ENCODE results near the gene TRPM3.

Gene TRPM3

DNA sequence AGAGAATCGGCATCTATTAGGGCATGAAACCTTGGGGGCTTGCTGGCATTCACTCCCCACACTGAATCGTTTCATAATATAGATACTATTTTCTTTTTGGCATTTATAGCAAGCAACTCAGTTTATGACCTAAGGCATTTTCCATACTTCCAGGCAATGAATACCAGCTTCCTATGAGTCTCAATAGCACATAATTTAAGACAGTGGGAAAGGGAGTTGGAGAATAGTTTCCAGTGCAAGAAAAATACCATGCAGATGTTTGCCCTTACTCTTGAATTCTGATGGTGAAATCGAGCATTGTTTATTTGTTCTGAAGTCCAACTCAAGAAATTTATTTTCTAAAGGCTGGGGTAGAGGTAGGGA, 531.1 kb downstream of the TRPM3 start (continued):
- TF ChIP-seq, protein P1, sequence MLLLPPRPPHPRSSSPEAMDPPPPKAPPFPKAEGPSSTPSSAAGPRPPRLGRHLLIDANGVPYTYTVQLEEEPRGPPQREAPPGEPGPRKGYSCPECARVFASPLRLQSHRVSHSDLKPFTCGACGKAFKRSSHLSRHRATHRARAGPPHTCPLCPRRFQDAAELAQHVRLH (tag by site-specific recombination; IDR thresholded peaks at IDR 0.05), result no peak
- TF ChIP-seq, protein P2, sequence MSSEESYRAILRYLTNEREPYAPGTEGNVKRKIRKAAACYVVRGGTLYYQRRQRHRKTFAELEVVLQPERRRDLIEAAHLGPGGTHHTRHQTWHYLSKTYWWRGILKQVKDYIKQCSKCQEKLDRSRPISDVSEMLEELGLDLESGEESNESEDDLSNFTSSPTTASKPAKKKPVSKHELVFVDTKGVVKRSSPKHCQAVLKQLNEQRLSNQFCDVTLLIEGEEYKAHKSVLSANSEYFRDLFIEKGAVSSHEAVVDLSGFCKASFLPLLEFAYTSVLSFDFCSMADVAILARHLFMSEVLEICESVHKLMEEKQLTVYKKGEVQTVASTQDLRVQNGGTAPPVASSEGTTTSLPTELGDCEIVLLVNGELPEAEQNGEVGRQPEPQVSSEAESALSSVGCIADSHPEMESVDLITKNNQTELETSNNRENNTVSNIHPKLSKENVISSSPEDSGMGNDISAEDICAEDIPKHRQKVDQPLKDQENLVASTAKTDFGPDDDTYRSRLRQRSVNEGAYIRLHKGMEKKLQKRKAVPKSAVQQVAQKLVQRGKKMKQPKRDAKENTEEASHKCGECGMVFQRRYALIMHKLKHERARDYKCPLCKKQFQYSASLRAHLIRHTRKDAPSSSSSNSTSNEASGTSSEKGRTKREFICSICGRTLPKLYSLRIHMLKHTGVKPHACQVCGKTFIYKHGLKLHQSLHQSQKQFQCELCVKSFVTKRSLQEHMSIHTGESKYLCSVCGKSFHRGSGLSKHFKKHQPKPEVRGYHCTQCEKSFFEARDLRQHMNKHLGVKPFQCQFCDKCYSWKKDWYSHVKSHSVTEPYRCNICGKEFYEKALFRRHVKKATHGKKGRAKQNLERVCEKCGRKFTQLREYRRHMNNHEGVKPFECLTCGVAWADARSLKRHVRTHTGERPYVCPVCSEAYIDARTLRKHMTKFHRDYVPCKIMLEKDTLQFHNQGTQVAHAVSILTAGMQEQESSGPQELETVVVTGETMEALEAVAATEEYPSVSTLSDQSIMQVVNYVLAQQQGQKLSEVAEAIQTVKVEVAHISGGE (tag by site-specific recombination; conservative IDR thresholded peaks at IDR 0.05; ENCODE audit: low read depth), result no peak

DNA sequence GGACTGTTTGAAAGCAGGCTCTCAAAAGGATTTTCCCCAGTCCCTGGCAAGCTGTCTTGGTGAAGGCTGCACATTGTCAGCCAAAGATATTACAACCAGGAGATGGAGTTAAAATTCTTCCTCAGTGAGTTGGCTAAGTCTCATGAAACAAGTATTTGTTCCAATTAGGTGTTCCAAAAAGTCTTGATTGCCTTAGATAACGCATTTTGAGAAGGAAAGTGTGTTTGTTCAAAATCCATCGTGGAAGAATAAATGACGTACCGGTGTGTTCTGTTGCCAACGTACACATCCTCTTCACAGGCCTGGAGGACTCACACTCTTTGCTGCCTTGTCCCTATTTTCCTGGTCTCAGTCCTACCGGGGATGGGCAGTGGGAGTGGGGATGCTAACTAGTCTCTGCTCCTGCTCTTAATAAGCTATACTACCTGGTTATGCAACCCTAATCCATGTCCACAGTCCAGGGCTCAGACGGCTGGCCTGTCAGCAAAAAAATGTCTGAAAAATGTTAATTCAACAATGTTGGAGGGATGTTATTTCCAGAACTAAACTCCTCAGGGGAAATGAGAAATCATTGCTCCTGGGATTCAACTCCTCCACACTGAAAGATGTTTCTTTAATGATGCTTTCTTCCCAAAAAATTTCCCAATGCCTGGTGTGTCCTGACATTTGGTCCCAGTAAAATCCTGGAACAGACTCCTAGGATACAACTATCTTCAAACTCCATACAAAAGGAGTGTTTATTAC, 531.7 kb downstream of the TRPM3 start:
- Histone ChIP-seq H3K9me3 (ENCODE audit: control insufficient read depth, insufficient read depth, low read depth, low read length) (no peaks in the 10 kb centered on the region), H3K4me1 (ENCODE audit: control insufficient read depth, insufficient read depth, low read length) (no peaks in the 10 kb centered on the region), H3K4me3 (ENCODE audit: low read depth, low read length) (no peak overlapping the region), H3K36me3 (ENCODE audit: control insufficient read depth in 2 of 2, insufficient read depth in 1 of 2, low read length in 2 of 2) (no peaks in the 10 kb centered on the region), H3K27ac (ENCODE audit: extremely low read depth, low read depth, low read length) (no peak overlapping the region)
- TF ChIP-seq ZNF792 (tag by site-specific recombination; IDR thresholded peaks at IDR 0.05) (no peak), ZNF354C (tag by site-specific recombination; IDR thresholded peaks at IDR 0.05; ENCODE audit: borderline replicate concordance, low read depth) (no peak), ZNF658 (tag by site-specific recombination; IDR thresholded peaks at IDR 0.05) (no peak), ZNF155 (tag by site-specific recombination; IDR thresholded peaks at IDR 0.05) (no peak), SALL2 (tag by site-specific recombination; IDR thresholded peaks at IDR 0.05; ENCODE audit: borderline replicate concordance) (no peak), ZNF2 (tag by site-specific recombination; IDR thresholded peaks at IDR 0.05) (no peak), ZNF701 (tag by site-specific recombination; IDR thresholded peaks at IDR 0.05) (no peak), ZNF274 (IDR thresholded peaks at IDR 0.05; ENCODE audit: low read length) (no peak), ZNF274 (tag by site-specific recombination; IDR thresholded peaks at IDR 0.05; ENCODE audit: borderline replicate concordance) (no peak), GLIS1 (tag by site-specific recombination; IDR thresholded peaks at IDR 0.05) (no peak)
- TF ChIP-seq, protein P3, sequence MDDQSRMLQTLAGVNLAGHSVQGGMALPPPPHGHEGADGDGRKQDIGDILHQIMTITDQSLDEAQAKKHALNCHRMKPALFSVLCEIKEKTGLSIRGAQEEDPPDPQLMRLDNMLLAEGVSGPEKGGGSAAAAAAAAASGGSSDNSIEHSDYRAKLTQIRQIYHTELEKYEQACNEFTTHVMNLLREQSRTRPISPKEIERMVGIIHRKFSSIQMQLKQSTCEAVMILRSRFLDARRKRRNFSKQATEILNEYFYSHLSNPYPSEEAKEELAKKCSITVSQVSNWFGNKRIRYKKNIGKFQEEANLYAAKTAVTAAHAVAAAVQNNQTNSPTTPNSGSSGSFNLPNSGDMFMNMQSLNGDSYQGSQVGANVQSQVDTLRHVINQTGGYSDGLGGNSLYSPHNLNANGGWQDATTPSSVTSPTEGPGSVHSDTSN (CRISPR knock-in tag; IDR thresholded peaks at IDR 0.05), result no peak
- TF ChIP-seq, protein P4, sequence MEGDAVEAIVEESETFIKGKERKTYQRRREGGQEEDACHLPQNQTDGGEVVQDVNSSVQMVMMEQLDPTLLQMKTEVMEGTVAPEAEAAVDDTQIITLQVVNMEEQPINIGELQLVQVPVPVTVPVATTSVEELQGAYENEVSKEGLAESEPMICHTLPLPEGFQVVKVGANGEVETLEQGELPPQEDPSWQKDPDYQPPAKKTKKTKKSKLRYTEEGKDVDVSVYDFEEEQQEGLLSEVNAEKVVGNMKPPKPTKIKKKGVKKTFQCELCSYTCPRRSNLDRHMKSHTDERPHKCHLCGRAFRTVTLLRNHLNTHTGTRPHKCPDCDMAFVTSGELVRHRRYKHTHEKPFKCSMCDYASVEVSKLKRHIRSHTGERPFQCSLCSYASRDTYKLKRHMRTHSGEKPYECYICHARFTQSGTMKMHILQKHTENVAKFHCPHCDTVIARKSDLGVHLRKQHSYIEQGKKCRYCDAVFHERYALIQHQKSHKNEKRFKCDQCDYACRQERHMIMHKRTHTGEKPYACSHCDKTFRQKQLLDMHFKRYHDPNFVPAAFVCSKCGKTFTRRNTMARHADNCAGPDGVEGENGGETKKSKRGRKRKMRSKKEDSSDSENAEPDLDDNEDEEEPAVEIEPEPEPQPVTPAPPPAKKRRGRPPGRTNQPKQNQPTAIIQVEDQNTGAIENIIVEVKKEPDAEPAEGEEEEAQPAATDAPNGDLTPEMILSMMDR (tag by site-specific recombination; IDR thresholded peaks at IDR 0.05), result no peak
- TF ChIP-seq, protein P5, sequence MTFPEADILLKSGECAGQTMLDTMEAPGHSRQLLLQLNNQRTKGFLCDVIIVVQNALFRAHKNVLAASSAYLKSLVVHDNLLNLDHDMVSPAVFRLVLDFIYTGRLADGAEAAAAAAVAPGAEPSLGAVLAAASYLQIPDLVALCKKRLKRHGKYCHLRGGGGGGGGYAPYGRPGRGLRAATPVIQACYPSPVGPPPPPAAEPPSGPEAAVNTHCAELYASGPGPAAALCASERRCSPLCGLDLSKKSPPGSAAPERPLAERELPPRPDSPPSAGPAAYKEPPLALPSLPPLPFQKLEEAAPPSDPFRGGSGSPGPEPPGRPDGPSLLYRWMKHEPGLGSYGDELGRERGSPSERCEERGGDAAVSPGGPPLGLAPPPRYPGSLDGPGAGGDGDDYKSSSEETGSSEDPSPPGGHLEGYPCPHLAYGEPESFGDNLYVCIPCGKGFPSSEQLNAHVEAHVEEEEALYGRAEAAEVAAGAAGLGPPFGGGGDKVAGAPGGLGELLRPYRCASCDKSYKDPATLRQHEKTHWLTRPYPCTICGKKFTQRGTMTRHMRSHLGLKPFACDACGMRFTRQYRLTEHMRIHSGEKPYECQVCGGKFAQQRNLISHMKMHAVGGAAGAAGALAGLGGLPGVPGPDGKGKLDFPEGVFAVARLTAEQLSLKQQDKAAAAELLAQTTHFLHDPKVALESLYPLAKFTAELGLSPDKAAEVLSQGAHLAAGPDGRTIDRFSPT (tag by site-specific recombination; IDR thresholded peaks at IDR 0.05), result no peak
- TF ChIP-seq, protein P2 (tag by site-specific recombination; conservative IDR thresholded peaks at IDR 0.05; ENCODE audit: low read depth), result no peak
- TF ChIP-seq, protein P6, sequence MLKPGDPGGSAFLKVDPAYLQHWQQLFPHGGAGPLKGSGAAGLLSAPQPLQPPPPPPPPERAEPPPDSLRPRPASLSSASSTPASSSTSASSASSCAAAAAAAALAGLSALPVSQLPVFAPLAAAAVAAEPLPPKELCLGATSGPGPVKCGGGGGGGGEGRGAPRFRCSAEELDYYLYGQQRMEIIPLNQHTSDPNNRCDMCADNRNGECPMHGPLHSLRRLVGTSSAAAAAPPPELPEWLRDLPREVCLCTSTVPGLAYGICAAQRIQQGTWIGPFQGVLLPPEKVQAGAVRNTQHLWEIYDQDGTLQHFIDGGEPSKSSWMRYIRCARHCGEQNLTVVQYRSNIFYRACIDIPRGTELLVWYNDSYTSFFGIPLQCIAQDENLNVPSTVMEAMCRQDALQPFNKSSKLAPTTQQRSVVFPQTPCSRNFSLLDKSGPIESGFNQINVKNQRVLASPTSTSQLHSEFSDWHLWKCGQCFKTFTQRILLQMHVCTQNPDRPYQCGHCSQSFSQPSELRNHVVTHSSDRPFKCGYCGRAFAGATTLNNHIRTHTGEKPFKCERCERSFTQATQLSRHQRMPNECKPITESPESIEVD (tag by site-specific recombination; IDR thresholded peaks at IDR 0.05), result no peak
- POLR2A ChIA-PET, result no interaction called here
- CTCF ChIA-PET, result interaction anchor here (0.6 kb wide), 1 partner anchor 13 kb away, joined by 3 read pairs; no protein-coding TSS in a partner anchor
